Motor neuron (in vitro differentiated cells): ENCODE data around the gene TPRN. TPM values are rescaled to one million over a fixed set of nuclear protein-coding genes. Genes with fewer than 3 reads are reported as not detected.
A peak's percentile ranks its signal among the peaks of the same experiment; 100 is the strongest.

Source experiments
- ATAC-seq, 8 experiments: fragments of 200-7000 bp; cut with Tn5 transposase; replicated peaks in 6 of 8; 2 replicates each; pipeline ENCODE4 v1.8.0; 2021; ENCODE audit warnings: mild to moderate bottlenecking in 8 of 8, moderate library complexity in 8 of 8
- H3K27ac ChIP-seq, 2 donors: fragments of 250-450 bp; sonication (Bioruptor Pico); 2 replicates each; pipeline ENCODE4 v1.9.0; 2021; ENCODE audit warnings: antibody characterized with exemption in 2 of 2, mild to moderate bottlenecking in 2 of 2, moderate library complexity in 1 of 2
- H3K4me1 ChIP-seq, 2 donors: fragments of 250-450 bp; sonication (Bioruptor Pico); replicated peaks in 1 of 2; 2 replicates each; pipeline ENCODE4 v1.6.1; 2021; ENCODE audit warnings: antibody characterized with exemption in 2 of 2, mild to moderate bottlenecking in 2 of 2, moderate library complexity in 1 of 2
- H3K4me3 ChIP-seq, 5 donors: fragments of 250-450 bp; sonication (Bioruptor Pico); 2 replicates each; pipeline ENCODE4 v1.9.0; 2021; ENCODE audit warnings: antibody characterized with exemption in 5 of 5, mild to moderate bottlenecking in 5 of 5, moderate library complexity in 4 of 5
- WGBS, 10 experiments: fragments of 450-650 bp; shearing (Covaris generic); methylation state at CpG; one replicate each; pipeline ENCODE4 v1.0.0; 2022; 5-methylcytosine and 5-hydroxymethylcytosine counted together
- in situ Hi-C, 9 experiments: fragments of 400-800 bp; cut with MboI; loops; one replicate each; pipeline ENCODE4 v1.15.0; 2021; ENCODE audit warnings: low sequenced_read_pairs in 9 of 9, low pct_unique_long_range_greater_than_20kb in 2 of 9; ENCODE audit not compliant: unreplicated experiment in 9 of 9
- total RNA-seq, 8 experiments: library from RNA; unstranded; fragments of 300-600 nt; gene quantifications; 2 replicates each; pipeline versions ENCODE4 v1.2.3 to v1.2.4, GENCODE V29; 2022

Gene TPRN
- total RNA-seq, 8 experiments from 2014 or later = 5.9 to 79.6 (median 10.6) TPM

DNA sequence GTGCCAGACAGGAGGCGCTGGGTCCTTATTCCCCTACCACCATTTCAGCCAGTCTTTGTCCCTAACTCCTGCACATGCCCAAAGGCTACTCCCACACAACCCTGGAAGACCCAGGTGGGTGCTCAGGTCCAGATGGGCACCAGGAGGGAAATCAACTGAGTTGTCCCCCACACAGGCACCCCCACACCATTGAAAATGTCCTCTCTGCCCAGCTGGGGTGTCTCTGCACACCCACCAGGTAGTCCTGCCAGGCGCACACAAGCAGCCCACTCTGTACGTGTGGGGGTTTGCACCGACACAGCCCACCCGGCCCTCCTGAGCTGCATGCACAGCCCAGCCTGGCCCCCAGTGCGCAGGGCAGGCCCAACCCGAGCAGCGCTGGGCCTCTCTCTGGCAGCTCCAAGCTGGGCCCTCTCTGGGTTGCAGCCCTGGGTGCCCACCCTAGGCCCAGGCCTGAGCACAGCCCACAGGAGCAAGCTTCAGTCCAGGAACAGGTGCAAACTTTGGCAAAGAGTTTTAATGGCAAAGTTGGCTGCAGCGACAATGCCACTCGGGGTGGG is 19.3 kb upstream of the TPRN start:
- 100% methylated on average over 1 to 4 of the region's 10 CpGs; no CpG with 5 or more reads in 7 of the 10 experiments for WGBS, 10 experiments
- Histone ChIP-seq H3K4me1 (peaks cover 3 to 19% of the 10 kb centered on the region in 2 donors), H3K27ac (no peak overlapping the region), H3K4me3 (no peak overlapping the region)
- in situ Hi-C loops = no loop called here
- ATAC-seq = no peak

GRCh38 chr9:137218754-137219271 is 18.3 kb upstream of the TPRN start:
- peaks cover 0 to 15% of the 10 kb centered on the region in 2 donors for H3K4me1 ChIP-seq
- no peak for ATAC-seq
- in situ Hi-C loops = no loop called here
- 40 to 100% (median 83%) methylated on average over 1 to 5 of the region's 12 CpGs; no CpG with 5 or more reads in 5 of the 10 experiments for WGBS, 10 experiments
- no peak overlapping the region for H3K4me3 ChIP-seq
- no peak overlapping the region for H3K27ac ChIP-seq

GRCh38 chr9:137218212-137218753 is 17.7 kb upstream of the TPRN start:
- no peak overlapping the region for H3K27ac ChIP-seq

GRCh38 chr9:137217276-137218211 is 17.0 kb upstream of the TPRN start:
- peak in 7 of 8 experiments; percentile 9 to 88 (median 24) for ATAC-seq
- WGBS, 10 experiments = 50% methylated on average over 2 of the region's 36 CpGs; no CpG with 5 or more reads in 9 of the 10 experiments
- in situ Hi-C loops = no loop called here
- Histone ChIP-seq H3K4me1 (peaks cover 0 to 12% of the 10 kb centered on the region in 2 donors), H3K27ac (no peak overlapping the region), H3K4me3 (no peak overlapping the region)

More at GRCh38 chr9:137218212-137218753, 17.7 kb upstream of the TPRN start:
- H3K4me3 ChIP-seq = no peak overlapping the region
- no peak for ATAC-seq
- WGBS, 10 experiments = 20 to 100% methylated on average over 1 to 2 of the region's 30 CpGs; no CpG with 5 or more reads in 8 of the 10 experiments
- in situ Hi-C loops = no loop called here
- H3K4me1 ChIP-seq = peaks cover 0 to 15% of the 10 kb centered on the region in 2 donors

DNA sequence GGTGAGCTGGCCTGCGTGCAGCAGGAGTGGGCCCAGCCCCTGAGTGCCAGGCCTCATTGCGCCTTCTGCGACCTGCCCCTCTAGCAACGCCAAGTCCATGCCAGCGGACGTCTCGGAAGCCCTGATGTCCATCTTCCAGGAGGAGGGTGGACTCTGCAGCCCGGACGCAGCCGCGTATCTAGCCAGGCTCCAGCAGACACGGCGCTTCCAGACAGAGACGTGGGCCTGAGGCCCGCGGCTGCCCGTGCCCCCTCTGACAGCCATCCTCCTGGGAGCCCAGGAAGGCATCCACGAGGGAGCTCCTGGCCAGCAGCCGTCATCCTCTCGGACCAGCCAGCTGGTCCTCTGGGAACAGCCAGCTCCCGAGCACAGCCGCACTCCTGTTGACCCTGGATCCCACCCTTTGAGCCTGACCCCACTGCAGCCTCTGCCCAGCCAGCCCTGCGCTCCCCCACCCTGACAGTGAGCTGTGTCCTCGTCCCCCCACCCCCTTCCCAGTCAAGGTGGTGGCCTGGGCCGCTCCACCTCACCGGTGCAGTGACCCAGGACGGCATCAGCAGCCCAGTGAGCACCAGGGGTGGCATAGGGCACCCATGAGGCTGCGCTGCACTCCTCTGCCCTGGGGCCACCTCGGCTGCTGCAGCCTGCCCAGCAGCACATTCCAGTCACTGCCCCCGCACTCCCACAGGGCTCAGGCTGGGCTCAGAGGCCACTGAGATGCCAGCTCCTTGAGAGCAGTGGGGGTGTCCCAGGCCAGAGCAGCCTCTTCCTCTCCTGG is 15.8 kb upstream of the TPRN start:
- in situ Hi-C loops = no loop called here
- no peak for ATAC-seq
- peaks cover 0 to 6% of the 10 kb centered on the region in 2 donors for H3K4me1 ChIP-seq
- WGBS, 10 experiments = no CpG with 5 or more reads among the region's 30 CpGs
- no peak overlapping the region for H3K4me3 ChIP-seq
- no peak overlapping the region for H3K27ac ChIP-seq

GRCh38 chr9:137215196-137215986 is 14.8 kb upstream of the TPRN start:
- no peak for ATAC-seq
- in situ Hi-C loops = no loop called here
- 90 to 100% (median 95%) methylated on average over 1 to 10 of the region's 22 CpGs; no CpG with 5 or more reads in 6 of the 10 experiments for WGBS, 10 experiments
- H3K27ac ChIP-seq = no peak overlapping the region
- peaks cover 0 to 3% of the 10 kb centered on the region in 2 donors for H3K4me1 ChIP-seq
- no peak overlapping the region for H3K4me3 ChIP-seq

GRCh38 chr9:137214620-137215019 is 14.1 kb upstream of the TPRN start:
- peaks cover 0 to 3% of the 10 kb centered on the region in 2 donors for H3K4me1 ChIP-seq
- 70 to 100% (median 100%) methylated on average over 2 to 4 of the region's 19 CpGs; no CpG with 5 or more reads in 7 of the 10 experiments for WGBS, 10 experiments
- in situ Hi-C loops = no loop called here

DNA sequence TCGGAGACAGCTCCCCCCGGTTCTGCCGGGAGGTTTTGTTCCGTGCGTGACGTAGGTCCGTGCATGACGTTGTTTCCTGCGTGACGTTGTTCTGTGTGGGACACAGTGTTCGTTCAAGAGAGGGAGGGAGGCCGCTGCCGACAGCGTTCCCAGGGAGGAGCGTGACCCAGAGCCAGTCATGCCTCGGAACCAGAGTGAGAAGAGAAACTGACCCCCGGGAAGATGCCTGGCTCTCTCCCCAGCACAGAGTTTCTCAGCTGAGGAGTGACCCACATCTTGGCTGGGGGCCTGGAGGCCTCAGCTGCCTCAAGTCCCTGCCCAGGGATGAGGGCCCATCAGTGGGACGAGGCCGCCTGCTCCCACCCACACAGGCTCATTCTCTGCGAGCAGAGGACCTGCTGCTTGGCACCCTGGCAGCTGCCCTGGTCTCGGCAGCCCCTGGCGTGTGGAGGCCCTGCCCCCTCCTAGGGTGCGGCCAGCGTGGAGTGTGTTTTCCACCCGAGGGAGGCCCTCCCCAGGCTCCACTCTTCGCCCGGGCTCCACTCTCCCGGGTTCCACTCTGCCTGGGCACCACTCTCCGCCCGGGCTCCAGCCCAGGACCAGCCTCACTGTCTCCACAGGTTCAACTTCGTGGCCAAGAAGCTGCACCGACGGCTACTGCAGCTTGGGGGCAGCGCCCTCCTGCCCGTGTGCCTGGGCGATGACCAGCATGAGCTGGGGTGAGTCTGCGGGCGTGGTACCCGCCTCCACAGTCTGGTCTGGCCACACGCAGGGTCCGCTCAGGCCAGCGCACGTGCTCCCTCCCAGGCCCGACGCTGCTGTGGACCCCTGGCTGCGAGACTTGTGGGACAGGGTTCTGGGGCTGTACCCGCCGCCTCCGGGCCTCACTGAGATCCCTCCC is 12.9 kb upstream of the TPRN start:
- Histone ChIP-seq H3K4me1 (peaks cover 0 to 3% of the 10 kb centered on the region in 2 donors), H3K4me3 (no peak overlapping the region), H3K27ac (no peak overlapping the region)
- in situ Hi-C loops = no loop called here
- ATAC-seq = peak in 1 of 8 experiments; percentile 8
- 91 to 96% (median 93%) methylated on average over 4 to 20 of the region's 49 CpGs; no CpG with 5 or more reads in 4 of the 10 experiments for WGBS, 10 experiments

More at GRCh38 chr9:137214620-137215019, 14.1 kb upstream of the TPRN start:
- no peak for ATAC-seq
- no peak overlapping the region for H3K27ac ChIP-seq
- H3K4me3 ChIP-seq = no peak overlapping the region

DNA sequence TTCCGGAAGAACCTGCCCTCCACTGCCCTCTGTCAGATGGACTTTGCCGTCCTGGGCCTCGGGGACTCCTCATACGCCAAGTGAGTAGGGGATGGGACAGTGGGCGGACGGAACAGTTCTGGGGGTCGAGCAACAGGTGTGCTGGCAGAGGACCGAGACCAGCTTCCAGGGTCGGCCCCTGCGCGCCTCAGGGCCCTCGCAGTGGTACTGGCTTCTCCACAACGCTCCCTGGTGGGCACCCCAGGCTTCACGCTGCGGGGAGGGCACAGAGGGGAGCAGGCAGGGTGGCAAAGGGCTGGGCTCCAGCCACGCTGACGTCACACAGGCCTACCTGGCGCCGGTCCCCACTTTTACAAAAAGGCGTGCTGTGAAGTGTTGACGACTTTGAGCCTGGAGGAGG is 12.0 kb upstream of the TPRN start:
- WGBS, 10 experiments = 72% methylated on average over 5 of the region's 21 CpGs; no CpG with 5 or more reads in 9 of the 10 experiments
- H3K4me3 ChIP-seq = no peak overlapping the region
- peaks cover 0 to 3% of the 10 kb centered on the region in 2 donors for H3K4me1 ChIP-seq
- in situ Hi-C loops = no loop called here
- ATAC-seq = no peak
- no peak overlapping the region for H3K27ac ChIP-seq

- Histone ChIP-seq H3K27ac (no peak overlapping the region), H3K4me1 (peaks cover 2 to 4% of the 10 kb centered on the region in 2 donors), H3K4me3 (no peak overlapping the region)
- WGBS, 10 experiments = 60 to 91% (median 73%) methylated on average over 1 to 6 of the region's 13 CpGs; no CpG with 5 or more reads in 7 of the 10 experiments
- in situ Hi-C loops = no loop called here
- ATAC-seq = no peak
Measured at GRCh38 chr9:137211532-137211931, 11.0 kb upstream of the TPRN start.

DNA sequence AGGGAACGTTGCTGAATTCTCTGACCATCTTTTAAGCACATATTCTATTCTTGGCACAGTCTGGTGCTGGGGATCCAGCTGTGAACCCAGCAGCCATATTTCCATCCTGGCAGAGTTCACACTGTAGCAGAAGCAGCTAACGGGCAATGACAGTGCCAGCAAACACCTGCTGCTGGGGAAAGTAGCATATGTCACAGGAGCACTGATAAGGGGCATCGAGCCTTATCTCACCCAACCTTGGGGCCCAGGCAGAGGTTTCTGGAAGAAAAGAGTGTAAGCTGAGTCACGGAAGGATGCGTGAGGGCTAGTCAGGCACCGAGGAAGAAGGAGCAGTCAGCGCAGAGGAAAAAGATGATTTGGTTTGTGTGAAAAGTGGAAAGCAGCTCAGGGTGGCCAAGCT is 6.1 kb upstream of the TPRN start:
- WGBS, 10 experiments = 0 to 96% (median 74%) methylated on average over 1 to 7 of the region's 7 CpGs; no CpG with 5 or more reads in 1 of the 10 experiments
- H3K4me3 ChIP-seq = peak overlapping the region; percentile 85 to 100 (median 96)
- in situ Hi-C loops = no loop called here
- peaks cover 20 to 26% of the 10 kb centered on the region in 2 donors for H3K4me1 ChIP-seq
- no peak overlapping the region for H3K27ac ChIP-seq
- ATAC-seq = no peak
